PC-9 (cell line): ENCODE data around the gene UNC45B. TPM values are rescaled to one million over a fixed set of nuclear protein-coding genes. Genes with fewer than 3 reads are reported as not detected.

ENCODE experiments used
- BruUV-seq: library from RNA; stranded (reverse); fragments of 400-500 nt; replicated peaks from 2 replicates; lab custom pipeline; 2021; lab: Mats Ljungman, UMichigan
- CTCF ChIA-PET: fragments of 300-600 bp; sonication (Branson Sonifier 250); formaldehyde crosslinking; loops from one replicate; lab custom pipeline; 2022; ENCODE audit warnings: antibody characterized with exemption; lab: Charles Lee
- POLR2A ChIA-PET: fragments of 300-600 bp; sonication (Branson Sonifier 250); formaldehyde crosslinking; loops from one replicate; lab custom pipeline; 2022; ENCODE audit warnings: antibody characterized with exemption; ENCODE audit not compliant: unreplicated experiment; lab: Charles Lee
- DNase-seq, 2 experiments: peaks; one replicate each; pipeline versions ENCODE4 v3.0.0 to v3.0.0-alpha.2; 2015 to 2022; ENCODE audit warnings: mixed read lengths in 1 of 2
- H2AFZ ChIP-seq: fragments of 200-600 bp; sonication (generic); 2 replicates; pipeline ENCODE4 v1.8.1; 2017; ENCODE audit warnings: antibody characterized with exemption
- H3F3A ChIP-seq: fragments of 200-600 bp; sonication (generic); 2 replicates; pipeline ENCODE4 v1.8.1; 2017; ENCODE audit warnings: antibody characterized with exemption, mild to moderate bottlenecking, low read depth; ENCODE audit not compliant: insufficient read depth
- H3K27ac ChIP-seq: fragments of 200-600 bp; sonication (generic); 2 replicates; pipeline ENCODE4 v1.6.1; 2016; ENCODE audit warnings: mixed run types
- H3K27me3 ChIP-seq: fragments of 200-600 bp; sonication (generic); 2 replicates; pipeline ENCODE4 v1.6.1; 2016; ENCODE audit warnings: low read depth, mixed run types; ENCODE audit not compliant: insufficient read depth
- H3K36me3 ChIP-seq: fragments of 200-600 bp; sonication (generic); 2 replicates; pipeline ENCODE4 v1.6.1; 2016; ENCODE audit warnings: low read depth, mixed run types
- H3K4me1 ChIP-seq: fragments of 200-600 bp; sonication (generic); replicated peaks from 2 replicates; pipeline ENCODE4 v1.6.1; 2016; ENCODE audit warnings: mixed run types; ENCODE audit not compliant: insufficient read depth
- H3K4me2 ChIP-seq: fragments of 200-600 bp; sonication (generic); 2 replicates; pipeline ENCODE4 v1.6.1; 2017; ENCODE audit warnings: mixed run types
- H3K4me3 ChIP-seq: fragments of 200-600 bp; sonication (generic); 2 replicates; pipeline ENCODE4 v1.6.1; 2016; ENCODE audit warnings: mixed run types
- H3K79me2 ChIP-seq: fragments of 200-600 bp; sonication (generic); 2 replicates; pipeline ENCODE4 v1.6.1; 2017; ENCODE audit warnings: low read depth, mixed run types
- H3K9me2 ChIP-seq: fragments of 200-600 bp; sonication (generic); 2 replicates; pipeline ENCODE4 v1.8.1; 2017; ENCODE audit warnings: mild to moderate bottlenecking; ENCODE audit not compliant: insufficient read depth
- H3K9me3 ChIP-seq: fragments of 200-600 bp; sonication (generic); 2 replicates; pipeline ENCODE4 v1.8.1; 2016; ENCODE audit warnings: low read depth; ENCODE audit not compliant: insufficient read depth
- H4K20me1 ChIP-seq: fragments of 200-600 bp; sonication (generic); 2 replicates; pipeline ENCODE4 v1.8.1; 2017; ENCODE audit not compliant: insufficient read depth
- CTCF ChIP-seq: fragments of 200-600 bp; sonication (generic); conservative IDR thresholded peaks from 2 replicates; pipeline ENCODE4 v1.6.1; 2017; ENCODE audit warnings: mixed run types, antibody characterized with exemption, mild to moderate bottlenecking, moderate library complexity
- EZH2 ChIP-seq: fragments of 200-600 bp; sonication (generic); IDR thresholded peaks from 2 replicates; pipeline ENCODE4 v1.8.0; 2017; ENCODE audit warnings: antibody characterized with exemption, low read depth
- intact Hi-C: fragments of 100-400 bp; cut with micrococcal nuclease; formaldehyde crosslinking; loops from one replicate; pipeline ENCODE4 v1.10.0; 2022; ENCODE audit not compliant: unreplicated experiment
- total RNA-seq: library from RNA; stranded (reverse); gene quantifications from 2 replicates; pipeline ENCODE4 v1.2.3, GENCODE V29; 2021

The UNC45B gene
- total RNA-seq, 1 experiment from 2014 or later = not detected

DNA sequence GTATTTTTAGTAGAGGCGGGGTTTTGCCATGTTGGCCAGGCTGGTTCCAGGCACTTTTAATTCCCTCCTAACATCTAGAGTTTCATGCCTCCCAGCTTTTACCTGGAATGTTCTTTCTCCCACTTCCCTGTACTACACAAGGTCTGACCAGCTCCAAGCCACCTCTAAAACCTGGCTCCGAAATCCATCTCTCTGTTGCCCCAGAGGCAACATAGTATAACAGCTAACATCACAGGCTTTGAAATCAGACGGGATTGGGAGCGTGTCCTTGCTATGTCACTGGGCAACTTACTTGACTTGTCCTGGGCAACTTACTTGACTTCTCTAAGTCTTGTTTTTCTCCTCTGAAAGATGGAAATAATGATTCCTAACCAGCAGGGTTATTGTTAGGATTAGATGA, 15.1 kb downstream of the UNC45B start:
- Histone ChIP-seq H3K4me2 (no peak overlapping the region), H2AFZ (no peak overlapping the region), H3K36me3 (no peaks in the 10 kb centered on the region), H3K4me3 (no peak overlapping the region), H3K27ac (no peak overlapping the region), H3F3A (no peaks in the 10 kb centered on the region), H4K20me1 (no peaks in the 10 kb centered on the region), H3K9me2 (no peaks in the 10 kb centered on the region), H3K4me1 (no peaks in the 10 kb centered on the region), H3K27me3 (peaks cover 58% of the 10 kb centered on the region), H3K9me3 (no peaks in the 10 kb centered on the region), H3K79me2 (no peaks in the 10 kb centered on the region)
- POLR2A ChIA-PET = no interaction called here
- CTCF ChIA-PET = no interaction called here
- intact Hi-C loops = no loop called here
- no TSS peak for BruUV-seq
- TF ChIP-seq CTCF = no peak
- no peak for TF ChIP-seq EZH2
- no peak for DNase-seq

GRCh38 chr17:35163886-35164285, 16.3 kb downstream of the UNC45B start:
- no peaks in the 10 kb centered on the region for H3K4me1 ChIP-seq
- no peaks in the 10 kb centered on the region for H3K36me3 ChIP-seq
- ChIA-PET POLR2A (no interaction called here), CTCF (no interaction called here)
- no peak for DNase-seq
- no peaks in the 10 kb centered on the region for H3K9me2 ChIP-seq
- no peaks in the 10 kb centered on the region for H3F3A ChIP-seq
- H3K4me3 ChIP-seq = no peak overlapping the region
- H2AFZ ChIP-seq = no peak overlapping the region
- H3K9me3 ChIP-seq = no peaks in the 10 kb centered on the region
- H3K4me2 ChIP-seq = no peak overlapping the region
- no TSS peak for BruUV-seq
- TF ChIP-seq EZH2 = no peak
- no peaks in the 10 kb centered on the region for H3K79me2 ChIP-seq
- H4K20me1 ChIP-seq = no peaks in the 10 kb centered on the region
- intact Hi-C loops = no loop called here
- no peak overlapping the region for H3K27ac ChIP-seq
- peaks cover 57% of the 10 kb centered on the region for H3K27me3 ChIP-seq

DNA sequence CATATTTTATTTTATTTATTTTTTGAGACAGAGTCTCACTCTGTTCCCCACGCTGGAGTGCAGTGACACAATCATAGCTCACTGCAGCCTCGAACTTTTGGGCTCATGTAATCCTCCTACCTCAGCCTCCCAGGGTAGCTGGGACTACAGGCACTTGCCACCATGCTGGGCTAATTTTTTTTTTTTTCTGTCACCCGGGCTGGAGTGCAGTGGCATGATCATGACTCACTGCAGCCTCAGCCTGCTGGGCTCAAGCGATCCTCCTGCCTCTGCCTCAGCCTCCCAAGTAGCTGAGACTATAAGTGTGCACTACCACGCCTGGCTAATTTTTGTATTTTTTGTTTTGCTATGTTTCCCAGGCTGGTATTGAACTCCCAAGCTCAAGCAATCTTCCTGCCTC, 17.1 kb downstream of the UNC45B start:
- TF ChIP-seq CTCF = no peak
- no peak for TF ChIP-seq EZH2
- ChIA-PET POLR2A (no interaction called here), CTCF (no interaction called here)
- no peaks in the 10 kb centered on the region for H3K79me2 ChIP-seq
- no peaks in the 10 kb centered on the region for H3K9me2 ChIP-seq
- no peaks in the 10 kb centered on the region for H3K9me3 ChIP-seq
- H3K4me3 ChIP-seq = no peak overlapping the region
- no peak overlapping the region for H3K4me2 ChIP-seq
- H3K36me3 ChIP-seq = no peaks in the 10 kb centered on the region
- H3K27ac ChIP-seq = no peak overlapping the region
- DNase-seq = no peak
- H3K4me1 ChIP-seq = no peaks in the 10 kb centered on the region
- BruUV-seq = no TSS peak
- H4K20me1 ChIP-seq = no peaks in the 10 kb centered on the region
- intact Hi-C loops = no loop called here
- peaks cover 49% of the 10 kb centered on the region for H3K27me3 ChIP-seq
- H2AFZ ChIP-seq = no peak overlapping the region
- no peaks in the 10 kb centered on the region for H3F3A ChIP-seq

DNA sequence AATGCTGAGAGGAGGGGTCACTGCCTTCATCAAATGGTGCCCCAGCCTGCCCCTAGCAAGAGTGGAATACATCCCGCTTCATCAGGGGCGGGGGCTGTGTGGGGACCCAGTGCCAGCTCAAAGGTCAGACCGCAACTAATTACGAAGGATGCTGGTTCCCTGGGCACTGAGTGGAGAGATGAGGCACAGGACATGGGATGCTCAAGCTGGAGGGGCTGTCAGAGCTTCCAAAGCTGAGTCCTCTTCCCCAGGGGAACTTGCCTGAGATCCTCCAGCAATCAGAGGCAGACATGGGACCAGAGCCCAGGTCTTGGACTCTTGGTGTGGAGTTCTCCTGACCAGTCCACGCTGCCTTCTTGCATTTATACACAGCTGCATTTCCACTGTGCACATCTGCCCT, 18.9 kb downstream of the UNC45B start:
- no peak overlapping the region for H3K4me2 ChIP-seq
- no peaks in the 10 kb centered on the region for H3K36me3 ChIP-seq
- TF ChIP-seq EZH2 (no peak), CTCF (no peak)
- ChIA-PET CTCF (no interaction called here), POLR2A (no interaction called here)
- no peak overlapping the region for H2AFZ ChIP-seq
- H3K9me3 ChIP-seq = no peaks in the 10 kb centered on the region
- BruUV-seq = no TSS peak
- H3F3A ChIP-seq = no peaks in the 10 kb centered on the region
- H3K4me3 ChIP-seq = no peak overlapping the region
- no peaks in the 10 kb centered on the region for H3K79me2 ChIP-seq
- H3K9me2 ChIP-seq = no peaks in the 10 kb centered on the region
- H3K27ac ChIP-seq = no peak overlapping the region
- H3K27me3 ChIP-seq = peaks cover 32% of the 10 kb centered on the region
- H3K4me1 ChIP-seq = no peaks in the 10 kb centered on the region
- DNase-seq = no peak
- H4K20me1 ChIP-seq = no peaks in the 10 kb centered on the region
- intact Hi-C loops = no loop called here
